Fibroblast of upper back skin (primary cell): ENCODE data around the gene TAF8.
A peak's percentile ranks its signal among the peaks of the same experiment; 100 is the strongest.
"Not testable (repeated sequence)": the region's sequence is repeated elsewhere in the genome, so short reads cannot be mapped to it uniquely, and the experiment has no call there.

ENCODE experiments used
- DNase-seq: peaks from one replicate; pipeline ENCODE4 v3.0.0-alpha.2; 2013

The TAF8 gene

GRCh38 chr6:42050297-42051267, at the start of gene TAF8:
Gene TAF8, plus strand, starts transcription at chr6:42050524. Its CDS starts 18 bp downstream, at chr6:42050542.
- peak; percentile 92 for DNase-seq

DNA sequence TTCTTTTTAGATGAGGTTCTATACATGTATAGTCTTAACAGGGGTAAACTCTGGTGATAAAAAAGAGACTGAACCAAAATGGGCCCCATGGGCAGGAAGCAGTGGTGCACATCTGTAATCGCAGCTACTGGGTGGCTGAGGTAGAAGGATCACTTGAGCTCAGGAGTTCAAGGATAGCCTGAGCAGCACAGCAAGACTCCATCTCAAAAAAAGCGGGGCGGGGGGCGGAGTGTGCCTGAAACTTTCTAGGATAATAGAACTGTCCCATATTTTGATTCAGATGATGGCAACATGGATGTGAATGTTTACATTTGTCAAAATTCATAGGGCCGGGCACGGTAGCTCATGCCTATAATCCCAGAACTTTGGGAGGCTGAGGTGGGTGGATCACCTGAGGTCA, 48.8 kb upstream of the TAF8 start:
- no peak for DNase-seq

- DNase-seq: not testable (repeated sequence)
Observed at GRCh38 chr6:42003658-42004057, 46.7 kb upstream of the TAF8 start.

GRCh38 chr6:42007286-42008137, 42.8 kb upstream of the TAF8 start:
- no peak for DNase-seq

DNA sequence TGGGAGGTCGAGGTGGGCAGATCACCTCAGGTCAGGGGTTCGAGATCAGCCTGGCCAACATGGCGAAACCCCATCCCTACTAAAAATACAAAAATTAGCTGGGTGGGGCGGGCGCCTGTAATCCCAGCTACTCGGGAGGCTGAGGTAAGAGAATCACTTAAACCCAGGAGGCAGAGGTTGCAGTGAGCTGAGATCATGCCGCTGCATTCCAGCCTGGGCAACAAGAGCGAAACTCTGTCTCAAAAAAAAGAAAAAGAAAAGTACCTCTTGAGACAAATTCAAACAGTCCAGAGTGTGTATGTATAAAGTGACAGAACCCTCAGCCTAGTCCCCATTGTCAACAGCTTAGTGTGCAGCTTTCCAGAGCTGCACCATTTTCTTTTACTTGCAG, 42.2 kb upstream of the TAF8 start:
- not testable (repeated sequence) for DNase-seq

DNA sequence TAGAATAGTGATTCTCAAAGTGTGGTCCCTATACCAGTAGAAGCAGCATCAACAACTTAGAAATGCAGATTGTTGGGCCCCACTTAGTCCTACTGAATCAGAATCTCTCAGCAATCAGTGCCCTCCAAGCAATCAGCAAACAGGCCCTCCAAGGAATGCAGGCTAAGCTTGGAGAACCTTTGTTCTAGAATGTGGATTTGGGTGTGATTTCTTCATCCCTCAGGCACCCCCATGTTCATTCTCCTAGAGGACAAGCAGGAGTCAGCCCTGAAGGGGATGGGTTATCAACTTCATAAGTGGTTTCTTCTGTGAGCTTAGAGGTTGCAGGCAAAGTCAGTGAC, 40.5 kb upstream of the TAF8 start:
- no peak for DNase-seq

GRCh38 chr6:42010185-42010891, 40.0 kb upstream of the TAF8 start:
- DNase-seq: no peak

DNA sequence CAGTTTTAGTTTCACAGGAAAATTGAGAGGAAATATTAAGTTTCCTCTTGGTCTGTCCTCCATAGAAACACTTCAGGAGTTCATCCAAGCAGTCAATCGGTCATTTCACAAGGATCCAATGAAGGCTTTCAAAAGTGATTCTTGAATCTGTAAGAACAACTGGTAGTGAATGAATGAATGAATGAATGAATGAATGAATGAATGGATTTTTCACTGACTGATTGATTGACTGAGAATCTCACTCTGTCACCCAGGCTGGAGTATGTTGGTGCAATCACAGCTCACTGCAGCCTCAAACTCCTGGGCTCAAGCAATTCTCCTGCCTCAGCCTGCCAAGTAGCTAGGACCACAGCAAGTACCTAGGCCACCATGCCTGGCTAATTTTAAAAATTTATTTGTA, 39.4 kb upstream of the TAF8 start:
- no peak for DNase-seq

DNA sequence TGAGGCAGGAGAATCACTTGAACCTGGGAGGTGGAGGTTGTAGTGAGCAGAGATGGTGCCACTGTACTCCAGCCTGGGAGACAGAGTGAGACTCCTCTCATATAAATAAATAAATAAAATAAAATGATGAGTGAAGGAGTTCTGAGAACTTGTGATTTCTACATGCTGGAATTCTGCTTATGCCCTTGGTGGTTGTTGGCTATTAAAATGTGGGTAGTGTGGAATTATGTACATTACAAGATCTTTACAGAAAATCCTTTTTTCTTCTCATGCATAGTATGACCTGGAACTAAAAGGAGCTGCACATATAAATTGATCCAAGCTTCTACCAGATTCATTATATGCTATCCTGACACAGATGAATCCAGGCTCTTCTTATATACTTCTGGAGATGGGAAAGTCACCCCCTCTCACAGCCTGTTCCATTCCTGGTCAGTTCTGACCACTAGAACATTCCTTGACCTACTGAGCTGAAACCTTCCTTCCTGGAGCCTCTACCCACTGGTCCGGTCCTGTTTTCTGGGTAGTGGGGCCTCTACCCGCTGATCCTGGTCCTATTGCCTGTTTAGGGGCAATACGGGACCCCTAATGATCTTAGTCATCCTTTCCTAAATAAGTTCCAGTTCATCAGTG, 37.7 kb upstream of the TAF8 start:
- no peak for DNase-seq

- DNase-seq: peak; percentile 38
Observed at GRCh38 chr6:42013134-42013516, 37.2 kb upstream of the TAF8 start.

DNA sequence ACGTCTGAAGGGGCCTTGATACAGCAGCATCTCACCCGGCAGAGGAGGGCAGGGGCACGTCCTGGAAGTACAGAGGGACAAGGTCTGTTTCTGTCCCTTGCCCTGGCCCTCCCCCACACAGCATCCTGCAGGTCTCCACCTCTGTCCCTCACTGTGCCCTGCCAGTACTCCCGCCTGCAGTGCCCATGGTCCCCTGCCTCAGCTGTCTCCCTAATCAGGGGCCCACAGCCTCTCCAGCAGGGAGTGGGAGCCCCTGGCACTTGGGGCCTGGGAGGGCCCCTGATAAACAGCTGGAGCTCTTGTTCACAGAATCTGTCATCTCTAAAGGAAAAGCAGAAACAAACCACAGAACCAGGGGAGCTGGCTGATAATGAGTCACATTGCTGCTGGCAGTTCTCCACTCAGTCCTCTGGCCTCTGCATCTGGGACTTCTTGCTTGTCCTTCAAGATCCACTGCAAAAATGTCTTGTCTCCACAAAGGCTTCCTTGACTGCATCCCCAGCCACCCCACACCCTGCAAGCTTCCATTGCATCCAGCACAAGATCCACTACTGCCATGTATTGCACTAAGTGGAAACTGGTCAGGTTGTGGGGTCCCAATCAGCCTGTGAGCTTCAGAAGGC, 33.2 kb upstream of the TAF8 start:
- DNase-seq: peak; percentile 77

GRCh38 chr6:42020967-42021366, 29.4 kb upstream of the TAF8 start:
- no peak for DNase-seq

- DNase-seq: no peak
Observed at GRCh38 chr6:42021847-42022754, 28.2 kb upstream of the TAF8 start.

GRCh38 chr6:42022755-42023384, 27.5 kb upstream of the TAF8 start:
- no peak for DNase-seq

DNA sequence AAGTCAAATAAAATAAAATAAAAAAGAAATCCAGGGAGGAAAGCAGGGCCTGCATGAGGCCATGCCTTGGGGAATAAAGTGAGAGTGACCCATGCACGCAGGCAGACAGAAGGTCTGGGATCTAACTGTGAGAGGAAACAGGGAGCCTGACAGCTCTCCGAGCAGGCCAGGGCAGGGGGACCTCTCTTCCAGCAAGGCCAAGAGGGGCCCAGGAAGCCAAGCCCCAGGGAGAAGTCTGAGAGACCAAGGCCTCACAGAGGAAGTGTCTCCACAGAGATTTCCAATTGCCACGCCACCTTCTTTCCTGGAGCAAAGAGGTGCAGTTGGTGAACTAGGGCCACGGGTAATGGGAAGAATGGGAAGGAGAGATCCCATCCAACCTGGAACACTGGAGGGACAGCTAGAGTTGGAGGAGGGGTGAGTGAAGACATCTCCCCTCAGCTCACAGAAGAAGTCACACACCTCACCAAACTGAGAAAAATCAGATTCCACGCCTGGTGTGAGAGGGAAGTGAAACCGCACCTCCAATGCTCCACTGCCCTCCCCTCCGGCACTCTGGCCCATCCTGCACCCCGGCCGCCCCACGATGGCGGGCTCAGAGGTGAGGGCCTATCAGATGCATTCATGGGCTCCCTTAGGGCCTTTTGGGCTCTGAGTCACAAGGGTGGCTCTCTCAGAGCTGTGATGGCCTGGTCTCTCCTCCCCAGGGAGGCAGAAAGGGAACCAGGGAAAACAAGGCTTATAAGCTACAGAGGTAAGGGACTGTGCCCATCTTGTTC, 25.1 kb upstream of the TAF8 start:
- no peak for DNase-seq

DNA sequence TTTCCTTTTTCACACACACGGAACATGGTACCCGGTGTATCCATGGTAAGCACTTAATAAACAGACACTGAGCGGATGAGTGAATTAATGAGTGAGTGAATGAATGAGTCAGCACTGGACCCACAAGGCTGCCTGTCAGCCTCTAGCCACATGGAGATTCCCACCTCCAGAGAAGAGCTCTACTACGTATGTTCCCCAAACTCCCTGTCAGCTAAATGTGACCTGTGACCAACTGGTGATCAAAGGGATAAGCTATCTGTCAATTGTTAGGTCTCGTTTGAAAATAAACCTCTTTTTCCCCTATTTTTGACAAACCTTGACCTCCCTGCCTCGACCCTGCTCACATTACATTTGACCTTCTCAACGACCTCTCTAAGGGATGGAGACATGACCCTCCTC, 24.5 kb upstream of the TAF8 start:
- no peak for DNase-seq

- DNase-seq: no peak
Observed at GRCh38 chr6:42026540-42026939, 23.8 kb upstream of the TAF8 start.

- no peak for DNase-seq
Observed at GRCh38 chr6:42028234-42029061, 21.9 kb upstream of the TAF8 start.
